Kidney capillary endothelial cell (primary cell): ENCODE data around the gene CRTC1.
"Not testable (repeated sequence)": the region's sequence is repeated elsewhere in the genome, so short reads cannot be mapped to it uniquely, and the experiment has no call there.

ENCODE experiments used
- DNase-seq: peaks from one replicate; pipeline ENCODE4 v3.0.0-alpha.2; 2018; ENCODE audit warnings: low spot score

Gene CRTC1

GRCh38 chr19:18730885-18731513, 47.5 kb downstream of the CRTC1 start:
- no peak for DNase-seq

GRCh38 chr19:18731562-18732008, 48.1 kb downstream of the CRTC1 start:
- DNase-seq, result no peak

GRCh38 chr19:18733196-18733647, 49.7 kb downstream of the CRTC1 start:
- no peak for DNase-seq

- not testable (repeated sequence) for DNase-seq
Measured at GRCh38 chr19:18733762-18734332, 50.4 kb downstream of the CRTC1 start.

- no peak for DNase-seq
Measured at GRCh38 chr19:18735324-18735723, 51.8 kb downstream of the CRTC1 start.

GRCh38 chr19:18735752-18736151, 52.3 kb downstream of the CRTC1 start:
- DNase-seq, result no peak

- no peak for DNase-seq
Measured at GRCh38 chr19:18736415-18737336, 53.2 kb downstream of the CRTC1 start.

GRCh38 chr19:18737337-18737953, 54.0 kb downstream of the CRTC1 start:
- DNase-seq, result no peak

- DNase-seq, result no peak
Measured at GRCh38 chr19:18737954-18738351, 54.5 kb downstream of the CRTC1 start.

GRCh38 chr19:18738961-18739690, 55.6 kb downstream of the CRTC1 start:
- no peak for DNase-seq

- no peak for DNase-seq
Measured at GRCh38 chr19:18741124-18742121, 57.9 kb downstream of the CRTC1 start.

GRCh38 chr19:18742324-18742723, 58.8 kb downstream of the CRTC1 start:
- DNase-seq, result no peak

- no peak for DNase-seq
Measured at GRCh38 chr19:18742838-18743783, 59.6 kb downstream of the CRTC1 start.

- no peak for DNase-seq
Measured at GRCh38 chr19:18743784-18744418, 60.4 kb downstream of the CRTC1 start.

- DNase-seq, result no peak
Measured at GRCh38 chr19:18745012-18745735, 61.7 kb downstream of the CRTC1 start.

- no peak for DNase-seq
Measured at GRCh38 chr19:18745931-18746330, 62.5 kb downstream of the CRTC1 start.

- no peak for DNase-seq
Measured at GRCh38 chr19:18746401-18747325, 63.2 kb downstream of the CRTC1 start.
